MM.1S (cell line): ENCODE results near the gene CTDSPL2.

Experiments
- DNase-seq: peaks from one replicate; pipeline ENCODE4 v3.0.0-alpha.2; 2015
- H2AFZ ChIP-seq: fragments of 300-600 bp; sonication (generic); 2 replicates; pipeline ENCODE4 v1.6.0; 2016; ENCODE audit warnings: antibody characterized with exemption, low read length
- H3F3A ChIP-seq: fragments of 300-600 bp; sonication (generic); 2 replicates; pipeline ENCODE4 v1.6.1; 2016; ENCODE audit warnings: mild to moderate bottlenecking, antibody characterized with exemption, low read length, moderate library complexity, mixed read lengths; ENCODE audit not compliant: insufficient read depth
- H3K27ac ChIP-seq: fragments of 300-600 bp; sonication (generic); 2 replicates; pipeline ENCODE4 v1.5.1; 2016; ENCODE audit warnings: mild to moderate bottlenecking, low read length
- H3K27me3 ChIP-seq: fragments of 300-600 bp; sonication (generic); replicated peaks from 2 replicates; pipeline ENCODE4 v1.6.0; 2016; ENCODE audit warnings: low read length; ENCODE audit not compliant: insufficient read depth
- H3K36me3 ChIP-seq: fragments of 300-600 bp; sonication (generic); replicated peaks from 2 replicates; pipeline ENCODE4 v1.6.1; 2016; ENCODE audit warnings: mild to moderate bottlenecking, low read length, mixed read lengths; ENCODE audit not compliant: insufficient read depth
- H3K4me1 ChIP-seq: fragments of 300-600 bp; sonication (generic); 2 replicates; pipeline ENCODE4 v1.6.1; 2016; ENCODE audit warnings: low read length, mixed read lengths
- H3K4me2 ChIP-seq: fragments of 300-600 bp; sonication (generic); 2 replicates; pipeline ENCODE4 v1.6.0; 2016; ENCODE audit warnings: low read depth, low read length
- H3K4me3 ChIP-seq: fragments of 300-600 bp; sonication (generic); 2 replicates; pipeline ENCODE4 v1.5.1; 2016; ENCODE audit warnings: low read length, mixed read lengths
- H3K79me2 ChIP-seq: fragments of 300-600 bp; sonication (generic); 2 replicates; pipeline ENCODE4 v1.6.1; 2016; ENCODE audit warnings: mixed run types, low read length, mixed read lengths
- H3K9ac ChIP-seq: fragments of 300-600 bp; sonication (generic); 2 replicates; pipeline ENCODE4 v1.6.1; 2016; ENCODE audit warnings: low read length, mixed read lengths
- H3K9me2 ChIP-seq: fragments of 300-600 bp; sonication (generic); replicated peaks from 2 replicates; pipeline ENCODE4 v1.6.1; 2016; ENCODE audit warnings: mild to moderate bottlenecking, low read length, mixed read lengths; ENCODE audit not compliant: insufficient read depth
- H3K9me3 ChIP-seq: fragments of 300-600 bp; sonication (generic); replicated peaks from 2 replicates; pipeline ENCODE4 v1.6.1; 2016; ENCODE audit warnings: mild to moderate bottlenecking, low read length, mixed read lengths; ENCODE audit not compliant: insufficient read depth
- H4K20me1 ChIP-seq: fragments of 300-600 bp; sonication (generic); 2 replicates; pipeline ENCODE4 v1.6.1; 2016; ENCODE audit warnings: mild to moderate bottlenecking, low read length, moderate library complexity, mixed read lengths; ENCODE audit not compliant: insufficient read depth
- CTCF ChIP-seq: fragments of 300-600 bp; sonication (generic); IDR thresholded peaks from 2 replicates; pipeline ENCODE4 v1.5.1; 2016; ENCODE audit warnings: antibody characterized with exemption, low read length, mixed read lengths
- EZH2 ChIP-seq: fragments of 300-600 bp; sonication (generic); optimal IDR thresholded peaks from 2 replicates; pipeline ENCODE3; 2017; ENCODE audit warnings: low read depth, mild to moderate bottlenecking, antibody characterized with exemption, low read length, mixed read lengths
- EZH2phosphoT487 ChIP-seq: fragments of 300-600 bp; sonication (generic); IDR thresholded peaks from 2 replicates; pipeline ENCODE4 v1.6.1; 2018; ENCODE audit warnings: antibody characterized with exemption, low read length

Gene CTDSPL2

GRCh38 chr15:44573386-44573785, 146.0 kb downstream of the CTDSPL2 start:
- no peaks in the 10 kb centered on the region for H3K9me3 ChIP-seq
- no peak for DNase-seq
- H3F3A ChIP-seq = peaks cover 11% of the 10 kb centered on the region; the same call in 1 of the 2 replicates
- H3K36me3 ChIP-seq = no peaks in the 10 kb centered on the region; the same call in 1 of the 2 replicates
- peaks cover 14% of the 10 kb centered on the region for H3K4me1 ChIP-seq
- H3K4me2 ChIP-seq = no peak overlapping the region
- H3K27ac ChIP-seq = no peak overlapping the region
- no peak overlapping the region for H2AFZ ChIP-seq
- no peaks in the 10 kb centered on the region for H3K9me2 ChIP-seq
- H3K9ac ChIP-seq = no peak overlapping the region
- no peak overlapping the region for H3K4me3 ChIP-seq
- no peaks in the 10 kb centered on the region for H3K79me2 ChIP-seq
- H3K27me3 ChIP-seq = no peaks in the 10 kb centered on the region
- TF ChIP-seq EZH2 (no peak), EZH2phosphoT487 (no peak), CTCF (no peak)
- no peaks in the 10 kb centered on the region for H4K20me1 ChIP-seq

- no peaks in the 10 kb centered on the region; the same call in 1 of the 2 replicates for H3K36me3 ChIP-seq
- no peak overlapping the region for H3K27ac ChIP-seq
- H3K4me2 ChIP-seq = no peak overlapping the region
- no peaks in the 10 kb centered on the region for H4K20me1 ChIP-seq
- H3K9me3 ChIP-seq = no peaks in the 10 kb centered on the region
- H3K27me3 ChIP-seq = no peaks in the 10 kb centered on the region
- no peak for DNase-seq
- no peaks in the 10 kb centered on the region for H3K9me2 ChIP-seq
- no peak overlapping the region for H3K4me3 ChIP-seq
- H3F3A ChIP-seq = peaks cover 11% of the 10 kb centered on the region; the same call in 1 of the 2 replicates
- TF ChIP-seq EZH2phosphoT487 = no peak
- no peak for TF ChIP-seq EZH2
- no peak for TF ChIP-seq CTCF
- no peak overlapping the region for H3K9ac ChIP-seq
- no peaks in the 10 kb centered on the region for H3K79me2 ChIP-seq
- H2AFZ ChIP-seq = no peak overlapping the region
- peaks cover 14% of the 10 kb centered on the region for H3K4me1 ChIP-seq
Observed at GRCh38 chr15:44574734-44575133, 147.3 kb downstream of the CTDSPL2 start.
